22Rv1 (cell line): ENCODE results near the gene DGKD.

Experiments used
- CTCF ChIP-seq: fragments of 450-650 bp; IDR thresholded peaks from 2 replicates; pipeline ENCODE4 v1.5.1; 2017; ENCODE audit warnings: mild to moderate bottlenecking
- ZFX ChIP-seq: fragments of 450-650 bp; IDR thresholded peaks from 2 replicates; pipeline ENCODE4 v1.6.1; 2017; ENCODE audit warnings: antibody characterized with exemption, borderline replicate concordance

GRCh38 chr2:233373316-233373715 is 19.0 kb downstream of the DGKD start:
- no peak for TF ChIP-seq CTCF
- no peak for TF ChIP-seq ZFX
